GM12873 (cell line): ENCODE results near the gene PACRG.

Experiments used
- CTCF ChIP-seq: IDR thresholded peaks from 2 replicates; pipeline ENCODE4 v1.5.1; 2012; ENCODE audit warnings: low read depth, mild to moderate bottlenecking, moderate library complexity, low read length, control low read depth; ENCODE audit not compliant: insufficient read depth; ENCODE audit errors: missing control alignments

PACRG gene

GRCh38 chr6:163310096-163310972 is 582.6 kb downstream of the PACRG start:
- no peak for TF ChIP-seq CTCF

- TF ChIP-seq CTCF = no peak
Observed at GRCh38 chr6:163310973-163311383, 583.2 kb downstream of the PACRG start.

GRCh38 chr6:163311830-163312229 is 584.1 kb downstream of the PACRG start:
- TF ChIP-seq CTCF = no peak

GRCh38 chr6:163313566-163313965 is 585.8 kb downstream of the PACRG start:
- TF ChIP-seq CTCF = no peak

GRCh38 chr6:163313981-163314380 is 586.2 kb downstream of the PACRG start:
- TF ChIP-seq CTCF = no peak

- TF ChIP-seq CTCF = no peak
Observed at GRCh38 chr6:163314791-163315470, 587.2 kb downstream of the PACRG start.

- TF ChIP-seq CTCF = no peak
Observed at GRCh38 chr6:163318071-163318786, 590.5 kb downstream of the PACRG start.
